HG02870 (cell line): ENCODE data around the gene SF3B2.
"Not testable (repeated sequence)": the region's sequence is repeated elsewhere in the genome, so short reads cannot be mapped to it uniquely, and the experiment has no call there.

Experiments used
- ATAC-seq: cut with Tn5 transposase; IDR thresholded peaks from one replicate; pipeline ENCODE4 v1.9.1; 2021; ENCODE audit warnings: mild to moderate bottlenecking, moderate library complexity; ENCODE audit not compliant: unreplicated experiment

Gene SF3B2

DNA sequence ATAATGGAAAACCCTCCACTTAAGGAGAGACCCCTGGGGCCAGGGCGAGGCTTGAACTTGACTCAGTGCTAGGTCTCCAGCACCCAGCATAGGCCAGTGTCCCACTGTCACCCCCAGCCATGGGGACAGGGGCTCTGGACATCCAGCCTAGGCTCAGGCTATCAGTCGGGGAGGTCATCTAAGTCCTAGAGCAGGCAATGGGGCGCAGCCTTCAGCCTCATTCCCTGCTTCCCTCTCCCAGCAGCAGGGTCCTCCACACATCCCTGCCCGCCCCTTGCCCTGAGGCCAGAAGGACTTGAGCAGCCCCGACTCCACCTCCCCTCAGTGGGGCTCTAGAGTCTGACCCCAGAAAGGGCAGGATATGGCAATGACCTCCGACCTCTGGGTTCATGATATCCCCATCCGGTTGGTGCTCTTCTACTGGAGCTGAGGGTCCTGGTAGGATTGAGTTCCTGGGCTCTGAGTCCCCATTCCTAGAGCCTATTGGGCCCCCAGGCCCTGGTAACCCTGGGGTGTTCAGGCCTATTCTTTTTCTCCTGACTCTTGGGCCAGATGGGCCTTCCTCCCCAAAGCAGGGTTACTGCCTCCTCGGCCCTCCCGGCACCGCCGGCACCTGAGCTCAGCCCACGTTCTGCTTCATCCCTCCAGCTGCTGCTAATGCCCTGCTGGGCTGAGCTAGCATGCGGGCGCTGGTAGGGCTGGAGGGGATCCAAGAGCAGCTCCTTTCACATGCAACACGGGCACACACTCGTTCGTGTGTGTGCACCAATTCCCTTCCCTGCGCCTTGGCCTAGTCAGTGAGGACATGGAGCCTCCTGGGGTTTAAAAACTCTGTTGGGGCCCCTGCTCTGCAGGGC lies 36.0 kb upstream of the SF3B2 start:
- ATAC-seq = no peak

DNA sequence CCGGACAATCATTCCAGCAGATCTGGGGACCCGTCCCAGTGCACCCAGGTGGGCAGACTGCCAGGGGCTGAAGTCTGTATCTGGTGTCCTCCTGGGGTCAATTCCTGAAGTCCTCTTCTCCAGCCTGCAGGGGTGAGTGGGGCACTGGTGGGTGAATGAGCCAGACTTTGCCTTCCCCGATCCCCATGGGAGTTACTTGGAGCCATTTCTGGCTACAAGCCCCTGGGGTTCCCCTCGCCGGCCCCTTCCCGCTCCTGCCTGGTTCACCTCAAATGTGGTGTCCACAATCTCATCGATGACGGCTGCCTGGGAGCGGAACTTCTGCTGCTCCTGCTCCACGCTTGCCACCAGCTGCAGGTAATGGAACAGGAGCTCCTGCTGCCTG lies 35.4 kb upstream of the SF3B2 start:
- ATAC-seq = no peak

DNA sequence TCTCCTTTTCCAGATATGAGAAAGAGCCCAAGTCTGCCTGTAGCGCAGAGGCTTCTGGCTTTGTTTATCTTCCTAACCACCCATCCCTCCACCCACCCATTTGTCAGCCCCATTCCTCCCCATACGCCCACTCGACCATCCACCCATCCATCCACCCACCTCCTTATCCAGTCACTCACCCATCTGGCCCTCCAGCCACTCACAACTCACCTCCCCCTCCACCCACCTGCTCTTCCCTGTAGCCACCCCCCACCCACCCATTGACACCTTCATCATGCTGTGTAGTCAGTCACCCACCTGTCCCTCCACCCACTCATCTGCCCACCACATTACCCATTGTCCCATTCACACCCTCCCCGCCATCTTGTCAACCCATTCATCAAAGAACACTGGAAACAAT lies 34.8 kb upstream of the SF3B2 start:
- ATAC-seq = no peak

DNA sequence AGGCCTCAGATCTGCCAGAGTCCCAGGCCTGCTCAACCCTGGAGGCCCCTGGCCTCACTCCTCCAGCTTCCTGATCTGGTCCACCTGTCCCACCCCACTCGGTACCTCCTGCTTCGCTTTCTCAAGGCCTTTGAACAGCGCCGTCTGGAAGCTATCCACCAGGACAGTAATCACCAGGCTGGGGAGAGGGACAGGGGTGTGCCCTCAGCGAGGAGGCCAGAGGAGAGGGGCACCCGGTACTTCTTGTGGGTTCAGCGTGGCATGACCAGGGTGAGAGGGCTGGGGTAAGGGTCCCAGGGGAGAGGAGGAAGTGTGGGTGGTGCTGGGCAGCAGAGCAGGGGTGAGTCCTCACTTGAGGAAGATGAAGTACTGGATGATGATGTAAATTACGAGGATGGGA lies 32.0 kb upstream of the SF3B2 start:
- no peak for ATAC-seq

DNA sequence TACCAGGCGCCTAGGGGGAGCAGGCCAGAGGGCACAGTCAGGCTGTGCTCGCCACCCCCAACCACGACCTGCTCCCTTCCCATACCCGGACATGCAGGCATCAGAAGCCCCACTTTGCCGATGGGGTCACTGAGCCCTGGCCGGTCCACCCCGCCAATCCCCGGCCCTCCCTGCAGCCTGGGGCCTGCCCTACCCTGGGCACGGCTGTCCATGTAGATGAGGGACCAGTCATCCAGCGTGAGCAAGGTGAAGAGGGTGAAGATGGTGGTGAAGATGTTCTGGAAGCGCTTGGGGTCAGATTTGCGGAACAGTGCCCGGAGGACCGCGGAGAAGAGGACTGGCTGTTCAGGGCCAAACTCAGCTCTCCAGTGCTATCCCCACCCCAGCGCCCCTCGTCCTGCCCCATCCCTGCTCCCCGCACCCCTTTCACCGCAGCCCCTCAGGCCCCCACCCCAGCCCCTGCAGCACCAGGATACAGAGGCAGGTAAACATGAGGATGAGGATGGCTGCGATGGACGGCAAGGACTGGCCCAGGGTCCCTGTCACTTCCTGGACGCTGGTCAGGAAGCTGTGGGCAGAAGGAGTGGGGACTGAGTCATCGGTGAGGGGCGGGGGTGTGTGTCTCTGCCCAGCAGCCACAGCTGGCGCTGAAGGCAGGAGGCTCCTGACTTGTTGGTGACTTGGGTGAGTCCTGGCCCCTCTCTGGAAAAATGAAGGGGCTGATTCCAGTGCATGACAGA lies 31.4 kb upstream of the SF3B2 start:
- no peak for ATAC-seq

DNA sequence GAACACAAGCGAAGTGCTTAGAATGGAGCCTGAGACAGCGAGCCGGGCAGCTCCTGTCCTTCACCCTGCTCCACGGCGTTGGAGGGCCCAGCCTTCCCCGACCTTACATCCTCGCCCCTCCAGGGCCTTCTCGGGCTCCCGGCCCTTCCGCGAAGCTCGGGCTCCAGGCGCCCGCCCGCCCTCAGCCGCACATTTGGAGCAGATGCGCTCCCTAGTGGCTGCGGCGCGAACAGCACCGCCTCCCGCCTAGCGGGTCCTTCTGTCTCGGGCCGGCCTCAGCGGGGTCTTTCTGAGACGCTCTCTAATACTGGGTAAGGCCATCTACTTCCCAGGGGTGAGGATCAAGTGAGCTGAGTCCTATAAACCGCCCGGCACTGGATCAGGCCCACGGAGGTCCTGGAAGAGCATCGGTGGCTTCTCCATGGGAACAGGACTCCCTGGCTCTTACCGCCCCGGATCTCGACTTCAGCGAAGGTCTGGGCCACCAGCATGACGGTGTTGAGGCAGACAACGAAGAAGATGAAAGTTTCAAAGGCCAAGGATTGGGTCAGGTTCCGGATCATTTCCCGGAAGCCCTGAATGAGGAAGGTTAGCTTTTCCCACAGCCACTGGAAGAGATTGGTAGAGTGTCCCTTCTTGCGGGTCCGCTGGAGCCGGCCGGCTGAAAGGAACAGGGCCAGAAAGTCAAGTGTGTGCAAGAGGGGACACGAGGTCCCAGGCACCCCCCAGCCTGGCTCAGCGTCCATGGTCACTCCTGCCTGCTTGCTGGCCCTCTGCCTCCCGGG lies 29.6 kb upstream of the SF3B2 start:
- ATAC-seq = no peak

DNA sequence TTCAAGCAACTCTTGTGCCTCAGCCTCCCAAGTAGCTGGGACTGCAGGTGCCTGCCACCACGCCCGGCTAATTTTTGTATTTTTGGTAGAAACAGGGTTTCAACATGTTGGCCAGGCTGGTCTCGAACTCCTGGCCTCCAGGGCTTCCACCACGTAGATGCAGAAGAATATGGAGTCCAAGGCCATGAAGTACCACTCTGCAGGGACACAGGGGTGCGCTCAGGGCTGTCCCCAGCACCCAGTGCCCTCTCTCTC lies 29.1 kb upstream of the SF3B2 start:
- not testable (repeated sequence) for ATAC-seq

DNA sequence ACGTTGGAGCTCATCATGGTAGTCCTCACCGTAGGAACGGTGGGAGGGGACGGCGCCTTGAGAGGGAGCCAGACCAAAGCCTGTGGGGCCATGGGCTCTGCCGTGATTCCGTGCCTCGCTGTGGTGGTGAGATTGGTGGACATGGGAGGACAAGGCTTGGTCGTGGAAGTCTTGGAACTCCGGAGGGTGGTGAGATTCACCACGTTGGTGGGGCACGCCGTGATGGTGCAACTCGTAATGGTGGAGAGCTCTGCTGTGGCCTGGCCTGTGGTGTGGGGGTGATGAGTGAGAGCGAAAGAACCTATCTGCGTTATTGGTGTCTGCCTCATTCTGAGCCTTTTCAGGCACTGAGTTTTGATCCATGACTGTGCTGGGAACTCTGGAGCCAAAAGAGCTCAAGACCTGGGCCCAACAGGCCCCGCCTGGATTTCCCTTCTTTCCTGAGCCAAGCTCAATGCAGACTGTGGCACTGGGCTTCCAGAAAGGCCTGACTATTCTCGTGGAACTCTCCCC lies 26.1 kb upstream of the SF3B2 start, which contains the start of gene CATSPER1:
Gene CATSPER1 (minus strand): TSS at position 463 of the 513 bp plus-strand sequence. CDS start 100 bp downstream, at position 363.
- no peak for ATAC-seq

DNA sequence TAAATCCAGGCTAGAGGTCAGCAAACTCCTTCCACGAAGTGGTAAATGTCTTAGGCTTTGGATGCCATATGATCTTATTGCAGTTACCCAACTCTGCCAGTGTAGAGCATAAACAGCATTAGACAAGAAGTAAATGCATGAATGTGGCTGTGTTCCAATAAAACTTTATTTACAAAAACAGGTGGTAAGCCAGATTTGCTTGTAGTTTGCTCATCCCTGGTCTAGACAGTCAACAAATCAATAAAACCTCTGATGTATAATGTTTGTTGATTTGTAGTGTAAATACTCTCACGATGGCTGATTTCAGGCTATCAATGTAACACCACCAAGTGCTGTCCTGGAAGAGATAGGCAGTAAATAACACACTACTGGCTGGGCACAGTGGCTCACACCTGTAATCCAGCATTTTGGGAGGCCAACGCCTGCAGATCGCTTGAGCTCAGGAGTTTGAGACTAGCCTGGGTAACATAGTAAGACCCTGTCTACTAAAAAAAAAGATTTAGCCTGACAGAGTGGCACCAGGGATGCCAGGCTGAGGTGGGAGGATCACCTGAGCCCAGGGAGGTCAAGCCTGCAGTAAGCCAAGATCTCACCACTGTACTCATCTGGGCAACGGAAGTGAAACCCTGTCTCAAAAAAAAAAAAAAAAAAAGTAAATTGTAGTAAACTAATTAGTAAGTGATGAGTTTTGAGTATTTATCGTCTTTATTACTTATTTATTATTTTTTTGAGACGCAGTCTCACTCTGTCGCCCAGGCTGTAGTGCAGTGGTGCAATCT lies 19.0 kb upstream of the SF3B2 start:
- ATAC-seq = no peak

DNA sequence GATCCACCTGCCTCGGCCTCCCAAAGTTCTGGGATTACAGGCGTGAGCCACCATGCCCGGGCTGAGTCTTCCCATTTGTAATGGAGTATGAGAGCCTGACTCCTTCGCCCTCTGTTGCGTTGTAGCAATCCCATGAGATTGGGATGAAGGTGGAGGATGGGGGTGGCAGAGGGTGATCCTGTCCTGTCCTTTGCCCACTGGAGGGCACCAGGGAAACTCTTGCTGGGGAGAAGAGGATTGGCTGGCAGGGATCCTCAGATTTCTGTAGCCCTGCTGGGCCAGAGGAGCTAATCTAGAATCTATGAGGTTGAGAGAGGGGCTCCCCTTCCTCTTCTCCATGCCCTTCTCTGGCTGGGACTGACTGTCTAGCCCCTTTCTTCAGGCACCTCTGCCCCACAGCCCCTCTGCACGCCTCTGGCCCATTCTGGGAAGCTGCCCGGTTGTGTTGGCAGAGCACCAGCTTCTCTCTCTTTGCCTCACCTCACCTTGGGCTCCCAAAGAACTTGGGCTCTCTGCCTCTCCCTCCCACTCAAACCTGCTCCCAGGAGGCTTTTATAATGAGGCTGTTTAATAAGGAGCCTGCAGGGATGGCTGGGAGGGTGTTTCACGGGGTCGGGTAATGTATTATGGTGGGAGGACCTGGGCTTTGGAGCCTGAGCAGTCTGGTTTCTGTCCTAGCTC lies 16.4 kb upstream of the SF3B2 start:
- no peak for ATAC-seq

DNA sequence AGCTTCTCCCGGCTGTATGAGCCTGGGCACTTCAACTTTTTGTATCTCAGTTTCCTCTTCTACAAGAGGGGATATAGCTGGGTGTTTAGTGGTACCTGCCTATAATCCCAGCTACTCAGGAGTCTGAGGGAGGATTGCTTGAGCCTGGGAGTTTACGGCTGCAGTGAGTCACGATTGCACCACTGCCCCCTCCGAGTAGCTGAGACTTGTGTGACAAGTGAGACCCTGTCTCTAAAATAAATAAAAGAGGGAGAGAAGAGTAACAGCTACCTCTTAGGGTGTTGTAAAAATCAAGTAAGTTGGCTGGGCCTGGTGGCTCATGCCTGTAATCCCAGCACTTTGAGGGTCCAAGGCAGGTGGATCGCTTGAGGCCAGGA lies 15.8 kb upstream of the SF3B2 start:
- ATAC-seq = no peak

DNA sequence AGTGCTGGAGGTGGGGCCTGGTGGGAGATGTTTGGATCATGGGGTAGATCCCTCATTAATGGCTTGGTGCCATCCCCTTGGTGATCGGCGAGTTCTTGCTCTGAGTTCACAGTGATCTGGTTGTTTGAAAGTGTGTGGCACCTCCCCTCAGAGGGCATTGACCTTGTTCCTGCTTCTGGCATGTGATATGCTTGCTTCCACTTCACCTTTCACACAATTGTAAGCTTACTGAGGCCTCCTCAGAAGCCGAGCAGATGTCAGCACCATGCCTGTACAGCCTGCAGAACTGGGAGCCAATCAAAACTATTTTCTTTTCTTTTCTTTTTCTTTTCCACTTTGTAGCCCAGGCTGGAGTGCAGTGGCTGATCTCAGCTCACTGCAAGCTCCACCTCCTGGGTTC lies 14.8 kb upstream of the SF3B2 start:
- no peak for ATAC-seq

DNA sequence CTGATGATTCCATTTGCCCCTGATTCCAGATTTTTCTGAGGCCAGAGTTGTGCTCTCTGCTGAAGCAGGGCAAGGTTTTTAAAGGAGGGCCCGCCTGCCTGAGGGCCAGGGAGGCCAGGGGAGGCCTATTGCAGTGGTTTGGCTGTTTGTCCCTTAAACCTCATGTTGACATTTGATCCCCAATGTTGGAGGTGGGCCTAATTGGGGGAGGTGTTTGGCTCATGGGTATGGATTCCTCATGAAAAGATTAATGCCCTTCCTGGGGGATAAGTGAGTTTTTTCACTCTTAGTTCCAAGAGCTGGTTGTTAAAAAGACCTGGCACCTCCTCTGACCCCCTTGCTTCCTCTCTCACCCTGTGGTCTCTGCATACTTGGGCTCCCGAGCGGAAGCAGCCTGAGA lies 12.4 kb upstream of the SF3B2 start:
- no peak for ATAC-seq

DNA sequence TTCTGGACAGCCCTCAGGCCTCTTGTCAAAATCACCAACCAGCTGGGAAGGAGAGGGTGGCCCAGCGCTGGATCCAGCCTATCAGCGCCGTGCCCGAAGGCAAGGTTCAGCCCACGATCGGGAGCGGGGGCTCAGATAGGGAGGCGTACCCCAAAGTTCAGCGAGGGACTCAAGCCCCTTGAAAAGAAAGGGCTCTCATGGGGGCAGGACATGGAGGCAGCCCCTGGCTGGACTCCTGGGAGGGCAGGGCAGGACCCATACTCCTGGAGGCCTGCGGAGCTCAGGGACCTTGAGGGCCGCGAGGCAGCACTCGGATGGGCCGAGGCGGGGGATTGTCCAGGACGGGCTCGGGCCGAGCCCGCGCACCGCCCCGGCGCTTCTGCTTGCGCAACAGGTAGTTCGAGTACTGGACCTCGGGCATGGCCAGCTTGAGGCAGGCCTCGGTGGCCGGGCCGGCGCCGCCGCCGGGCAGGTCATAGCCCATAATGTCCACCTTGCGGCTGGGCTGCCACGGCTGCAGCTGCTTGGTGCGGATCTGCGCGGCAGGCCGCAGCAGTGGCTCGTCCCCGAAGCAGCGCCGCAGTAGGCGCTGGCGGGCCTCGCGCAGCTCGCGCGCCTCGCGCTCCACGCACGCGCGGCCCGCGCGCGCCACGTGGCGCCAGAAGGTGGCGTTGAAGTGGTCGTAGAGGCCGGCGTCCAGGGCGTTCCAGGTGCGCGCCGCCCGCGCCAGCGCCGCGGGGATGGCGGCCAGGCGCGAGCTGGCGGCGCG lies 9.8 kb upstream of the SF3B2 start:
- no peak for ATAC-seq

DNA sequence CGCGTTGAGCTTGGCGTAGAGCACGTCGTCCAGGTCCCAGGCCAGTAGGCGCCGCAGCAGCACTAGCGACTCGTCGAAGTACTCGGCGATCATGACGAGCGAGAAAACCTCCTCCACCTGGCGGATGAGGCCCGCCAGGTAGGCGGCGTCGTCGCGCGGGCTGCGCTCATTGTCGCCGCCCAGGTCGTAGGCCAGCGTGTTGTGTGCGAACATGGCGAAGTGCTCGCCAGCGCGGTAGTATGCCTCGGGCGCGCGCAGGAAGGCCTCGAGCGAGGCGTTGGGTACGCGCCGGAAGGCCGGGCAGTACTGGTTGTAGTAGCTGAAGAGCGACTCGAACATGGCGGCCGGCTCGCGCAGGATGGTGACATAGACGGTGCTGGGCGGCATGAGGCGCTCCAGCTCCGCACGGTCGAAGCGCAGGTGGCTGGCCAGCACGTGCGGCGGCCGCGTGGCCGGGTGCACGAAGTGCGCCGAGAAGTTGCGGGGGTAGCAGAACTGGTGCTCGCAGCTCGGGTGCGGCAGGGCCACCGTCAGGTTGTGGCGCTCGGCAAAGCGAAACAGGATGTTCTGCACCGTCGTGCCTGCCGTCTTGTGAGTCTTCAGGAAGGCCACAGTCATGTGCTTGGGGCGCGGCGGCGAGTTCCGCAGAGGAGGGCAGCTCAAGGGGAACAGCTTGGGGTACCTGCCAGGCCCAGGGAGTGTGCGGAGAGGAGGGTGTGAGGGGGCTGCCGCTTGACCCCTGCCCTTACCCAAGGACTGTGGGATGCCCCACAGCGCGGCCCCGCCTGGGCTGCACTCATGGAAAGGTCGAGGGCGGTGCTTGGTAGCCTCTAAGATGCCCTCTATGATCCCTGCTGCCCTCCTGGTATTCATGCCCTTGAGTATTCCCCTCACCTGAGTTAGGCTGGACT lies 8.9 kb upstream of the SF3B2 start:
- ATAC-seq = no peak

DNA sequence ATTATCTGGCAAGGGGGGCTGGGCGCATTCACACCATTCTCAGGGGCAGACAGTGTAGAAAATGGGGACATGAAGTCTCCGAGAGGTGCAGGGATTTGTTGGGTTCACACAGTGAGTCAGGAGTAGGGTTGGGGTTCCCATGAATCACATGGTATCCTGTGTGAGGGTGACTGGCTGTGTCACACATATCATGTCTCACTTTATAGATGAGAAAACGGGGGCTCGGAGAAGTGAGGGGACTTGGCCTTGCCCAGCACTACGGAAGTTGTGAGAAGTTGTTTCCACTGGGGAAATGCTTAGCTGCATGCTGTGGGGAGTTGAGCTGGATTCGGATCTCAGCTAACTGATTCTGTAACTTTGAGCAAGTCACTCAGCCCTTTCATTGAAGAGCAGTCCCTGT lies 7.4 kb upstream of the SF3B2 start:
- ATAC-seq = no peak

DNA sequence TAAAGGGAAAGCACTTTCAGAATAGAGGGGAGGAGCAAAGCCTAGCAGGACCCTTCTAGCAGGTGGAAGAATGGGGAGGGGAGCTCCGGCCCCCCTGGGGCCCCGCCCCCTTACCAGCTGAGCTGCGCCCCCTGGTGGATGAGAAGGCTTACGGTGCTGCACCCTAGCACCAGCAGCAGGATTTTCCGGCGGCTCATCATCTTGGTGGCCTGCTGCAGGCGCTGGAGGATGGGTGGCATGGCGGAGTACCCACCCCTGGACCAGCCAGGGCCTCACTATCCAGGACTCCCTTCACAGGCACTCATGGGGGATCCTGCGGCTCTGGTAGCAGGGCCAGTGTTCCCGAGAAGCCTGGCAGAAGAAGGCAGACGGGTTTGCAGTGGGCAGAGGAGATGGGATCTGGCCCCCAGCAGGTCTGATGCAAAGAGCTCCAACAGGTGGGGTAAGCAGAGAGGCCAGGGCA lies 7.0 kb upstream of the SF3B2 start:
- ATAC-seq = no peak

DNA sequence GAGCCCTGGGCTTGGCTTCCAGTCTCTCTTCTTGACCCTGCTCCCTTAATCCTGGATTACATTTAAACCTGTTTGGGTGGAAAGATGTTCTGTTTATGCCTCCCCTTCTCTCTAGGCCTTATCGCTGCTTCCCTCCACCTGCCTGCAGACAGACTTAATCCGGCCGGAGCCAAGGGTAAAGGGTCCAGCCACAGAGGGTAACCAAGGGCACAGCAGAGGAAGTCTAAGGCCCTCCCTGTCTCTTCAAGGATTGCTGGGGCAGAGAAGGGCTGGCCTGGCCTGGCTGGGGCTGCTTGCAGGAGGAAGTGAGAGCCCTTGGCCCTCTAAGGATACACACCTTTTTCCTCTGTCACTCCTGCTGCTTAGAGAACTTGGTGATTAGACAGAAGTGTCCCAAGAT lies 5.3 kb upstream of the SF3B2 start:
- no peak for ATAC-seq
